ENCODE measurements around the gene LOC128125822.
"Not testable (repeated sequence)": the region's sequence is repeated elsewhere in the genome, so short reads cannot be mapped to it uniquely, and the experiment has no call there.

The LOC128125822 gene

DNA sequence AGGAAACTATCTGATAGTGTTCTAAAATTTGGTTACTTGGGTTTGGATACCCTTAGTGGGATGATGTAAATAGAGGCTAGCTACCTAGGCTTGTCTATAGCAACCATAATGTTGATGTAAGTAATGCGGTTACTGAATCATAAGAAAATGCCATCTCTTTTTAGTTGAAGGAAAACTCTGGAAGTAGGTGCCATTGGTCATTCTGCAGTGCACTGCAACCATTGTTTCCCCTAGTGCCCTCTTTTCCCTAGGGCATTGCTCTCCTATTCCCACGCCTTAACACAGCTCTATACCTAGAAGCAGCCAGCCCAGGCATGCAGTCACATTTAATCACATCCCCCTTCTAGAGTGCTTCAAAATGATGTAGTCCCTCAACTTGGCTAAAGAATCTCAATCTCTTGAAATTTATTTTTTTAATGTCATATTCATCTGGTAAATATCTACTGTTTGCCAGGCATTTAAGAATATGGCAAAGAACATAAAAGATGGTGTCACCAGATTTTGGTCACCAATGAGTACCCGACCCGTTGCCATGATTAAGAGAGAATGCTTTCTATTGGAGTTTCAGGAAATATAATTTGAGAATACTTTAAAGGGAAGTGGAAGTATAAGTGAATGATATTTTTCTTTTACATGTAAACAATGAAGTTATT is 10.4 kb downstream of the LOC128125822 start:
- no peak for DNase-seq (ENCODE audit: low spot score)

GRCh38 chr6:63584125-63584514 is 11.8 kb downstream of the LOC128125822 start:
- no peak for DNase-seq (ENCODE audit: low spot score)

DNA sequence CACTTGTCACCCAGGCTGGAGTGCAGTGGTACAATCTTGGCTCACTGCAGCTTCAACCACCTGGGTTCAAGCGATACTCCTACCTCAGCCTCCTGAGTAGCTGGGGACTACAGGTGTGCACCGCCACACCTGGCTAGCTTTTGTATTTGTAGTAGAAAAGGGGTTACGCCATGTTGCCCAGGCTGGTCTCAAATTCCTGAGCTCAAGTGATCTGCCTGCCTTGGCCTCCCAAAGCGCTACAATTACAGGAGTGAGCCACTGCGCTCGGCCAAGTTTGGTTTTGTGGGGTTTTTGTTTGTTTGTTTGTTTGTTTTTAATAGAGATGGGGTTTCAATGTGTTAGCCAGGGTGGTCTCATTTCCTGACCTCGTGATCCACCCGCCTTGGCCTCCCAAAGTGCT is 12.3 kb downstream of the LOC128125822 start:
- DNase-seq (ENCODE audit: low spot score), result no peak

GRCh38 chr6:63585652-63586051 is 13.4 kb downstream of the LOC128125822 start:
- not testable (repeated sequence) for DNase-seq (ENCODE audit: low spot score)

GRCh38 chr6:63589952-63590411 is 17.7 kb downstream of the LOC128125822 start:
- DNase-seq (ENCODE audit: low spot score), result no peak

DNA sequence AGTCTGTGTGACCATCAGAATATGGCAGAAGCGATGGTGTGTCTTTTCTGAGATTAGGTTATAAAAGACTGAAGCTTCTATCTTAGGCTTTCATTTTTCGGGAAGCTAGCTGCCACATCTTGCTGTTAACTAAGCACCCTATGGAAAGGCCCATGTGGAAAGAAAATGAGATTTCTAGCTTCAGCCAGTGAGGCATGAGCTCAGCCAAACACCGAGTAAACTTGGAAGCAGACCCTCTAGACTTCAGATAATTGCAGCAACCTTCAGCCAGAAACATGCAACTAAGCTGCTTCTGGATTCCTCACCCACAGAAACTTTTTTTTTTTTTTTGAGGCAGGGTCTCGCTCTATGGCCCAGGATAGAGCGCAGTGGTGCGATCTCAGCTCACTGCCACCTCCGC is 20.6 kb downstream of the LOC128125822 start:
- DNase-seq (ENCODE audit: low spot score), result no peak

DNA sequence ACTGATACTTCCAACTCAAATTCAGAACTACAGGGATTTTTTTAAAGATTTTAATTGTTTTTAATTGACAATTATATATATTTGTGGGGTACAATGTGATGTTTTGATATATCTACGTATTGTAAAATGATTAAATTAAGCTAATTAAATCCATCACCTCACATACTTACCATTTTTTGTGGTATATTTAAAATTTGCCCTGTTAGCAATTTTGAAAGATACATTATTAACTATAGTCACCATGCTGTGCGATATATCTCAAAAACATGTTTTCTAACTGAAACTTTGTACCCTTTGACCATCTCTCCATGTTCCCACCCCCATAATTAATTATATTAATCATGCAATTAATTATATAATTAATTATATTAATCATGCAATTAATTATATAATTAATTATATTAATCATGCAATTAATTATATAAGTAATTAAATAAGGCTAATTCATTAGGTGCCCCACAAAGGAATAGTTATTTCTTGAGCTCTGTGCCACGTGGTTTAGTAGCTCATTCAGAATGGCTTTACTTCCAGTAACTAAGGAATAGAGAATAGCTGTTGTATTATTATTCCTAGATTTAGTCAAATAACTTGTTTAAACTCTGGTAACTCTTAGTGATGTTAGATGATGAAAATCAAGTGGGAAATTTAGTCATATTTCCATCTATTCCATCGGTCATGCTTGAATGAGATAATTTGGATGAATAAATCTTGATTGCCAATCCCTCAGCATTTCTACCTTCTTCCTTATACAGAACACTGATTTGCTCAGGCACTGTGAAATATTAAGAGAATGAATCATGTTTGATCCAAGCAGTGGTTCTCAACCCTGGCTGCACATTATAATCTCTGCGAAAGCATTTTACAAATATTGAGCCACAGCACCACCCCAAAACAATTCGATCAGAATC is 25.1 kb downstream of the LOC128125822 start:
- no peak for DNase-seq (ENCODE audit: low spot score)

GRCh38 chr6:63598049-63599036 is 26.1 kb downstream of the LOC128125822 start:
- DNase-seq (ENCODE audit: low spot score), result peak; percentile 83

- no peak for DNase-seq (ENCODE audit: low spot score)
Measured at GRCh38 chr6:63599243-63599642, 27.0 kb downstream of the LOC128125822 start.

GRCh38 chr6:63600136-63600535 is 27.9 kb downstream of the LOC128125822 start:
- DNase-seq (ENCODE audit: low spot score), result no peak

DNA sequence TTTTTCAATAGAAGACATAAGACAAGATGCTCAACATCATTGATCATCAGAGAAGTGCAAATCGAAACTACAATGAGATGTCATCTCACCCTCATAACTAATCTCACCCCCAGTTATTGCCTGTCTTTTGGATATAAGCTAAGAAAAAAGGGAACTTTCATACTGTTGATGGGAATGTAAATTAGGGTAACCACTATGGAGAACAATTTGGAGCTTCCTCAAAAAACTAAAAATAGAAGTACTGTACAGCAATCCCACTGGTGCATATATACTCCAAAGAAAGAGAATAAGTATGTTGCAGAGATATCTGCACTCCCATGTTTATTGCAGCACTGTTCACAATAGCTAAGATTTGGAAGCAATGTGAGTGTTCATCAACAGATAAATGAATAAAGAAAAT is 37.0 kb downstream of the LOC128125822 start:
- no peak for DNase-seq (ENCODE audit: low spot score)

- no peak for DNase-seq (ENCODE audit: low spot score)
Measured at GRCh38 chr6:63610944-63611343, 38.7 kb downstream of the LOC128125822 start.

GRCh38 chr6:63611560-63611959 is 39.3 kb downstream of the LOC128125822 start:
- DNase-seq (ENCODE audit: low spot score), result no peak

GRCh38 chr6:63615590-63615989 is 43.3 kb downstream of the LOC128125822 start:
- DNase-seq (ENCODE audit: low spot score), result no peak

All from HuH-7 (cell line).